Measurements from ENCODE around the gene UBE2G2. TPM values are rescaled to one million over a fixed set of nuclear protein-coding genes. Genes with fewer than 3 reads are reported as not detected.

UBE2G2 gene
- total and polyA plus RNA-seq, 7 donors: 21.6 to 101 (median 51.5) TPM

DNA sequence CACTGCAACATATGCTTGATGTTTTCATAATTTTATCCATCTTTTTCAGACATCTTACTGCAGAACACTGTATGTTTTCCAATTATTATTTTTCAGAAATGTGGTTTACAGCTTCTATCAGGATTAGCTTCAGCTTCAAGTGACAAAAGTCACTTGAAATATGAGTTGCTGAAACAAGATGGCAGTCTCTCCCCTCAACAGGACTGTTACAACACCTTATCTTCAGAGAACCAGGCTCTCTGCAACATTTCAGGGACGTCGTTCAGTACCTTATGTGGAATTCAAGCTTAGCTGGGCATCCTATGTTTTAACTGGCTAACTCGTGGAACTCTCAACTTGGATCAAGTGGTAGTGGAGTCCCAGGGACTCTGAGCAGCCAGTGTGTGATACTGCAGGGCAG is 2.0 kb upstream of the UBE2G2 start:
- TF ChIP-seq POLR2A (IDR thresholded peaks at IDR 0.05) (no peak), POLR2AphosphoS5 (IDR thresholded peaks at IDR 0.05) (no peak)
- TF ChIP-seq, protein P1, sequence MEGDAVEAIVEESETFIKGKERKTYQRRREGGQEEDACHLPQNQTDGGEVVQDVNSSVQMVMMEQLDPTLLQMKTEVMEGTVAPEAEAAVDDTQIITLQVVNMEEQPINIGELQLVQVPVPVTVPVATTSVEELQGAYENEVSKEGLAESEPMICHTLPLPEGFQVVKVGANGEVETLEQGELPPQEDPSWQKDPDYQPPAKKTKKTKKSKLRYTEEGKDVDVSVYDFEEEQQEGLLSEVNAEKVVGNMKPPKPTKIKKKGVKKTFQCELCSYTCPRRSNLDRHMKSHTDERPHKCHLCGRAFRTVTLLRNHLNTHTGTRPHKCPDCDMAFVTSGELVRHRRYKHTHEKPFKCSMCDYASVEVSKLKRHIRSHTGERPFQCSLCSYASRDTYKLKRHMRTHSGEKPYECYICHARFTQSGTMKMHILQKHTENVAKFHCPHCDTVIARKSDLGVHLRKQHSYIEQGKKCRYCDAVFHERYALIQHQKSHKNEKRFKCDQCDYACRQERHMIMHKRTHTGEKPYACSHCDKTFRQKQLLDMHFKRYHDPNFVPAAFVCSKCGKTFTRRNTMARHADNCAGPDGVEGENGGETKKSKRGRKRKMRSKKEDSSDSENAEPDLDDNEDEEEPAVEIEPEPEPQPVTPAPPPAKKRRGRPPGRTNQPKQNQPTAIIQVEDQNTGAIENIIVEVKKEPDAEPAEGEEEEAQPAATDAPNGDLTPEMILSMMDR (IDR thresholded peaks at IDR 0.05): no peak
- DNase-seq: no peak
- intact Hi-C loops (cut with DNase I): loop anchor here (5.0 kb wide), 2 partner anchors 64 to 129 kb away; no protein-coding TSS in a partner anchor
- H3K9me3 ChIP-seq: no peaks in the 10 kb centered on the region
- H3K27ac ChIP-seq: no peak overlapping the region
- H3K4me3 ChIP-seq: no peak overlapping the region
- WGBS, 2 donors: 73 to 76% methylated on average over 3 of the region's 3 CpGs
- H3K36me3 ChIP-seq: peaks cover 18 to 46% (median 34%) of the 10 kb centered on the region in 4 donors
- H3K27me3 ChIP-seq: no peaks in the 10 kb centered on the region
- H3K4me1 ChIP-seq: peaks cover 0 to 34% (median 25%) of the 10 kb centered on the region in 4 donors

DNA sequence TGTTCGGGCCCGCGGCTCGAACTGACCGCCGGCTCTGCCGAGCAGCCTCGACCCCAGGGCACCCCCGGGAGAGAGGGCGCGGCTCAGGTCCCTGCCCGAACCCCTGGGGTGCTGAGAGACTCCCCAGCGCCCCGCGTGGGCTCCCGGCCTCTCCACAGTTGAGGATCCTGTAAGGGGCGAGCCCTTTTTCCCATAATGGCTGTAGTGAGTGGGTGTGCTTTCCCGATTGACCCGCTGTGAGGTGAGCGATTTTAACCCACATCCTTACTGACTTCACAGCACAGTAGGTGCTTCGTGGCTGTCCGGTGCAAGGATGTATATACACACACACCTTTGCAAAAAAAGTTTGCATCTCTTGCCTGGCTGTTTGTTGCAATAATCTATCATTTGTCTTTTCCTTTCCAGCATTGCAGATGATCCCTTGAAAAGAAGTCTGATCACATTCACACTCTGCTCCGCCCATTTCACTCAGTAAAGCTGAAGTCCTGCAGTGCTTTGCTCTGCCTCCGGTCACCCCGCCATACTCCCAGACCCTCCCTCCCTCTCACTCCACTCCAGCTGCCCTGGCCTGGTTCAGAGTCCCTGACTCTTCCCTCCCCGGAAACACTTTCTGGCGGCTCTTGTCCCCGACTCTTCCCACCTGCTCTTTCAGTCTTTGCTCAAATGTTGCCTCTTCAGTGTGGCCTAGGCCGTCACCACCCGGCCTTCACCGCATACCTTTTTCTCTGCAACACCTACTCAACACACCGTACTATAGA is 955 bp upstream of the UBE2G2 start:
- DNase-seq: no peak
- H3K27ac ChIP-seq: peak overlapping the region; percentile 73 to 85 (median 78)
- intact Hi-C loops (cut with DNase I): loop anchor here (1.0 to 5.0 kb wide), 3 partner anchors 15 to 130 kb away; no protein-coding TSS in a partner anchor
- peaks cover 12 to 41% (median 28%) of the 10 kb centered on the region in 4 donors for H3K36me3 ChIP-seq
- peak overlapping the region; percentile 55 to 83 (median 78) for H3K4me3 ChIP-seq
- 18 to 22% methylated on average over 32 of the region's 32 CpGs for whole genome bisulfite sequencing, 2 donors
- H3K27me3 ChIP-seq: no peaks in the 10 kb centered on the region
- no peaks in the 10 kb centered on the region for H3K9me3 ChIP-seq
- H3K4me1 ChIP-seq: peaks cover 0 to 34% (median 25%) of the 10 kb centered on the region in 4 donors
- TF ChIP-seq POLR2A (IDR thresholded peaks at IDR 0.05): no peak
- TF ChIP-seq, protein P1 (IDR thresholded peaks at IDR 0.05): no peak
- TF ChIP-seq EP300 (IDR thresholded peaks at IDR 0.05): no peak
- no peak for TF ChIP-seq POLR2AphosphoS5 (IDR thresholded peaks at IDR 0.05)

DNA sequence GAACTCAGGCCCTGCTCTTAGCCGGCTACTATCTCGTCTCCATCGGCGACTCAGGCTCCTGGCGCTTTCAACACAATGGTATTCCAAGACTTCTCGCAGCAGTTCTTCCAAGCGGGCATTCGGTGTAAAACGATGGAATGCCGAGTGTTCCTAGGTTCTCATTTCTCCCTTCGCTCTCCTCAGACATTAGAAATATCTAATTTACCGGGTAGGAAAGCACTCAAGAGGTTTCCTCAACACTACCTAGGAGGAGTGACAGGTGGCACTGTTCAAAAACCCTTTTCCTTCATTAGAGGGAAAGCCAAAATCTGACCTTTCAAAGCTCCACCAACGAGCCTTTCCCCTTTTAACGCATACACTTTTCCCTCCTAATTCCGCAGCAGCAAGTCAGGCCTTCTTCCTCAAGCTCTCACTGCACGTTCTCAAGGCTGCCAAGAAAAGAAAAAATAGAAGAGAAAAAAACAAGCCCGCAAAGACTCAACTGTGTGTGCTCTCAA is 601 bp downstream of the UBE2G2 start:
- Histone ChIP-seq H3K4me3 (peak overlapping the region; percentile 55 to 83 (median 78)), H3K27ac (peak overlapping the region; percentile 73 to 85 (median 78)), H3K4me1 (peaks cover 0 to 36% (median 25%) of the 10 kb centered on the region in 4 donors), H3K9me3 (no peaks in the 10 kb centered on the region), H3K27me3 (no peaks in the 10 kb centered on the region), H3K36me3 (peaks cover 0 to 31% (median 13%) of the 10 kb centered on the region in 4 donors)
- no peak for DNase-seq
- intact Hi-C loops (cut with DNase I): loop anchor here (5.0 kb wide), 2 partner anchors 66 to 131 kb away; no protein-coding TSS in a partner anchor
- TF ChIP-seq POLR2A (IDR thresholded peaks at IDR 0.05) (no peak), POLR2AphosphoS5 (IDR thresholded peaks at IDR 0.05) (no peak), EP300 (IDR thresholded peaks at IDR 0.05) (no peak)
- TF ChIP-seq, protein P1 (IDR thresholded peaks at IDR 0.05): no peak
- WGBS, 2 donors: 1 to 7% methylated on average over 17 of the region's 17 CpGs

DNA sequence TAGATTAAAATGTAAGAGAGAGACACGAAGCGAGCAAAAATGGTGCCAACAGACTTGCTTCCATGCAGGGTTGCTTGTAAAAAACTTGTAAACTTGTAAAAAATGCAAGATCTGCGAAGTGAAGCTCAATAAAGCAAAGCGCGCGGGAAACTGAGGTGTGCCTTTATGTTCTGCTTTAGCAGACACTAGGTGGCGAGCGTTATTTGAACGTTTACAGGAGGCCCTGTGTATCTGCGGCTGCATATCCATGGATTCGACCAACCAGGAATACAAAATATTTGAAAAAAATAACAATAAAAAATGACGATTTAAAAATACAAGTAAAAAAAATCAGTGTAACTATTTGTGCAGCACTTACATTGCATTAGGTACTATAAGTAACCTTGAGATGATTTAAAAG is 1.5 kb downstream of the UBE2G2 start:
- intact Hi-C loops (cut with DNase I): loop anchor here (5.0 kb wide), 2 partner anchors 67 to 132 kb away; no protein-coding TSS in a partner anchor
- H3K4me1 ChIP-seq: peaks cover 0 to 38% (median 25%) of the 10 kb centered on the region in 4 donors
- peak overlapping the region in 1 of 4 donors; percentile 79 for H3K4me3 ChIP-seq
- TF ChIP-seq, protein P1 (IDR thresholded peaks at IDR 0.05): peak in 3 of 4 experiments; percentile 24 to 42 (median 39)
- no peak for TF ChIP-seq EP300 (IDR thresholded peaks at IDR 0.05)
- H3K27me3 ChIP-seq: no peaks in the 10 kb centered on the region
- 26 to 57% methylated on average over 12 of the region's 12 CpGs for WGBS, 2 donors
- DNase-seq: no peak
- no peak overlapping the region for H3K27ac ChIP-seq
- H3K36me3 ChIP-seq: peaks cover 0 to 22% (median 3%) of the 10 kb centered on the region in 4 donors
- H3K9me3 ChIP-seq: no peaks in the 10 kb centered on the region
